Measurements from ENCODE around the gene RAB15.
A peak's percentile ranks its signal among the peaks of the same experiment; 100 is the strongest.

The RAB15 gene

GRCh38 chr14:64956697-64957406 lies 15.3 kb downstream of the RAB15 start:
- DNase-seq = no peak

GRCh38 chr14:64955297-64955696 lies 16.8 kb downstream of the RAB15 start:
- no peak for DNase-seq

- DNase-seq = no peak
These were observed 17.5 kb downstream of the RAB15 start for GRCh38 chr14:64954491-64955240.

GRCh38 chr14:64953661-64954060 lies 18.5 kb downstream of the RAB15 start:
- peak in 1 of 56 donors; percentile 25 for DNase-seq

- no peak for DNase-seq
These were observed 18.9 kb downstream of the RAB15 start for GRCh38 chr14:64953310-64953654.

GRCh38 chr14:64952598-64953309 lies 19.4 kb downstream of the RAB15 start:
- no peak for DNase-seq

- no peak for DNase-seq
These were observed 20.4 kb downstream of the RAB15 start for GRCh38 chr14:64951724-64952123.

GRCh38 chr14:64951291-64951690 lies 20.8 kb downstream of the RAB15 start:
- DNase-seq = no peak

GRCh38 chr14:64950889-64951288 lies 21.2 kb downstream of the RAB15 start:
- DNase-seq = no peak

- DNase-seq = no peak
These were observed 23.4 kb downstream of the RAB15 start for GRCh38 chr14:64948612-64949210.

GRCh38 chr14:64947710-64948611 lies 24.2 kb downstream of the RAB15 start:
- peak in 1 of 56 donors; percentile 21 for DNase-seq

- no peak for DNase-seq
These were observed 25.7 kb downstream of the RAB15 start for GRCh38 chr14:64946310-64947045.

GRCh38 chr14:64945431-64946178 lies 26.5 kb downstream of the RAB15 start:
- no peak for DNase-seq

- no peak for DNase-seq
These were observed 27.3 kb downstream of the RAB15 start for GRCh38 chr14:64944861-64945260.

GRCh38 chr14:64944041-64944440 lies 28.1 kb downstream of the RAB15 start:
- no peak for DNase-seq

- DNase-seq = no peak
These were observed 28.6 kb downstream of the RAB15 start for GRCh38 chr14:64943556-64943955.

- DNase-seq = no peak
These were observed 29.5 kb downstream of the RAB15 start, which contains the start of gene GPX2 for GRCh38 chr14:64942531-64943111. TSS of gene GPX2 (minus strand) at chr14:64942745. CDS start at chr14:64942726, 19 bp downstream.

- no peak for DNase-seq
These were observed 31.7 kb downstream of the RAB15 start for GRCh38 chr14:64940336-64940910.

- no peak for DNase-seq
These were observed 32.3 kb downstream of the RAB15 start for GRCh38 chr14:64939817-64940190.
